CD4-positive, alpha-beta T cell treated with Interleukin-2 at 100 ng/mL for 4 hours (primary cell): ENCODE data around the gene FASN.

Experiments used
- DNase-seq: peaks from one replicate; pipeline ENCODE4 v3.0.0-alpha.2; 2020; ENCODE audit warnings: low spot score

FASN gene

DNA sequence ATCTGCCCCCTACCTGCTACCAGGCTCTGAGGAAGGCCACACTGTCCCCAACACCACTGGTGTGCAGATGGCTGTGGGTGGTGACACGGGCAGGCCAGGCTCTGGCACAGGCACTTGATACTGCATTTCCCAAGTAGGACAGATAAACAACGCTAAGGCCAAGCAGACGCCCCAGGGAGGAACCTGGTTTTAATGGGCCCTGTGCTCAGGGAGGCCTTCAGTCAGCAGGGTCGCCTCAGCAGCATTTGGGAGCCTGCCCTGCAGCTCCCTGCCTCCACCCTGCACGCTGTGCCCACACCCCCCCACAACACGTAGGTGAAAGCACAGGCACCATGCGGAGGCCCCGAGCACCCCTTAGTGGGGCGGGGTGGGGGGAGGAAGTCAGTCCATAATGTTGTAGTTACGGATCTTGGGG is 3.3 kb upstream of the FASN start:
- DNase-seq: no peak

DNA sequence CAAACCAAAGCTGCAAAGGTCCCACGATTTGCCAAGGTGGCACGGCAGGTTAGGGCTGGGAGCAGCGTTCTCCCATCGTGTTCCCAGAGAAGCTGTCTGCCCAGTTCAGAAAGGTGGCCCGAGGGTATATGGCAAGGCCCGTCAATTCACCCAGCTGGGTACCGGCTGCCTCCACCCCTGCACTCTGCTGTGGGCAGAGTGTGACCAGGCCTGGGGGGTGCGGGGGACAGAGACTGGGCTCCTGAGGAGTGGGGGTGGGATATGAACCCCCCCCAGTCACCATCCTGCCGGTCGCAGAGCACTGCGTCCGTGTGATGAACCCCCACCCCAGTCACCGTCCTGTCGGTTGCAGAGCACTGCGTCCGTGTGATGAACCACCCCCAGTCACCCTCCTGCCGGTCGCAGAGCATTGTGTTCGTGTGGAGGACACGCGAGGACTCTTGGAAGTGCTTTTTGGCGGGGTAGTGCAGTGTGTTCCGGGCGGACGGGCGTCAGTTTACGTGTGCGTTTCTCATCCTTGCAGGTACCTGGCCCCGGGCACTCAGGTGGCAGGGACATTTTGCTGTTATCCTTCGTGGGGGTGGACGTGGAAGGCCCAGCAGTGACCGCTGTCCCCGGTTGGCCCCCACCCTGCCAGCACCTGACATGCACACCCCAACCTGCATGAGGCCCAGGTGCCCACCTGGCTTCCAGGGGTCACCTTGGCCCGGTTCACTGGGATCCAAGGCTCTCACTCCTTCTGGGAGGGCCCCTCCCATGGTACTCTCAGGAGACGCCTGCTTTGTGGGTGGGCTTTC is 2.7 kb upstream of the FASN start:
- DNase-seq: no peak

DNA sequence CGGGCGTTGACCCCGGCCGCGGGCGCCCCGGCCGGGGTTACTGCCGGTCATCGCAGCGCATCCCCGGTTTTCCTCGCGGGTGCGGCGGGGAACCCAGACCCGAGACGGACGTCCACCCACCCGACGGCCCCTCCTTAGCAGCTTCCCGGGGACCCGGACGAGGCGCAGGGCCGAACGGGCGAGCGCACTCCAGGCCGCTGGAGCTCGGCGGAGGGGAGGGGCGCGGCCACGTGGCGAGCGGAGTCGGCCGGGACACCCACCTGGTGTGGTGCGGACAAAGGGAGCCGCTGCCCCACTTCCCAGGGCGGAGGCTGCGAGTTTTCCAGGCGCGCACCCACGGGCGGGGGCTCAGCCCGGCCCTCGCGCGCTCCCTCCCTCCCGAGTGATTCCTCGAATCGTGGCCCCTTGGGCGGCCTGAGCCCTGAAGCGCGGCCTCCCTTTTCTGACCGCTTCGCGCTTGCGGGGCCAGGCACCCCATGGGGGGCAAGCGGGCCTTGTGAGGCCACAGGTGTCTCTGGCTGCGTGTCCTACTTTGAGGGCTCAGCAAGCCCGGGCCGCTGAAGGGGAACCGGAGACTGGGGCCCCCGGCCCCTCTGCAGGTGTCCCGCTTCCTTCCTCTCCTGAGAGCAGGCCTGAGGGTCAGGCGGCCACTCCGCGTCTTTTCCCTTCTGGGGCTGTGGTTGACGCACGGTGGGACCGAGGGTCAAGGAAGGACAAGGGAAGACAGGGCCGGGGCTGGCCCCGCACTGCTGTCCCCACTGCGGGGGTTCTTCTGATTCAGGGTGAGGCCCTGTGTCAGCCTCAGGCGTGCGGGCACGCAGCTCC is 1.1 kb upstream of the FASN start:
- DNase-seq: no peak

- DNase-seq: no peak
Observed at GRCh38 chr17:82097919-82098168, 192 bp downstream of the FASN start.

DNA sequence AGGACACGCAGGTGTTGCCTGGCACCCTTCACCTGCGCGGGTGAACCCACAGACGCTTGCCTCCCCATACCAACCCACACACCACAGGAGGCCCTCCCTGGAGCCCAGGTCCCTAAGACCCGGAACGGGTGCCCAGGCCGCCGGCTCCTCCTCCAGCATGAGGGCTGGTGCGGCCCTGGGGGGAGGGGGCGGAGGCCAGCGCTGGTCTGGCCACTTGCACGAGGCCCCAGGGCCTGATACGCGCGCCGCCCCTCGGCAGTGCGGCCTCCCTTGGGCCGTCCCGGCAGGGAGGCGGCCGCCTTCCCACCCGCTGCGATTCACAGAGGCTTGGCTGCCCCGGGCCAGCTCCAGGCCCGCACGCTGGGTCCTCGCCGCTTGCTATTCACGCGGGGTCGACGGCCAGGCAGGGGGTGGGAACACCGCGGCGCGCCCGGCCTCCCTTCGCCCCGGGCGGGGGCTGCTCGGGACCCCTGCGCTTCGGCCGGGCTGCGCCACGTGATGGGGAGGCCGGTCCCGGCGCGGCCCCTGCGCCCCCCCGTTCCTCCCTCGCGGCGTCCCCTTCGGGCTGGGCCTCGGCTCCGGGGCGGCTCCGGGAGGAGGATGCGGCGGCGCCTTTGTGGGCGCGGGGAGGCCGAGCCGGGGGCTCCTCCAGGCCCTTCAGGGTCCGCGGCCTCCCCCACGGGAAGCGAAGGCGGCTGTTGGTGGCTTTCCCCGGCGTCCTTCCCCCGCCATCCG is 685 bp downstream of the FASN start:
- DNase-seq: peak; percentile 7

DNA sequence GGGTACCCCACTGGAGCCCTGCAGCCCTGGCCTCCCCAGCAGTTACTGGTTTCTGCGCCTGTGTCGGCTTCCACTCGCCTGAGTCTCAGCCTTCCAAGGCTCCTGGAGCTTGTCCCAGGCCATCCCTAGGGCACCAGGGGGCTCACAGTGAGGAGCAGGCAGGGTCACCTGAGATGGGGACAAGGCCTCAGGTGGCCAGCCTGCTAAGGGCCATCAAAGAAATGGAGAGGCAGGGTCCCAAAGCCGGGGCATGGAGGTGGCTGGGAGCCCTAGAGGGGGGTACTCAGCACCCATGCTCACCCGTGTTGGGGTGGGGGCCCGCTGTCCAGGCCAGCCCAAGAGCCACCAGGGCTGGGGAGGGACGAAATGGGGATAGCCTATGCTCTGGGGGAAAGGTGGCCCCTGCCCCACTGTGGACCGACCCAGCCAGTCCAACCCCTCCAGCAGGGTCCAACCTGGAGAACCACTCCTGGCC is 1.3 kb downstream of the FASN start:
- no peak for DNase-seq

DNA sequence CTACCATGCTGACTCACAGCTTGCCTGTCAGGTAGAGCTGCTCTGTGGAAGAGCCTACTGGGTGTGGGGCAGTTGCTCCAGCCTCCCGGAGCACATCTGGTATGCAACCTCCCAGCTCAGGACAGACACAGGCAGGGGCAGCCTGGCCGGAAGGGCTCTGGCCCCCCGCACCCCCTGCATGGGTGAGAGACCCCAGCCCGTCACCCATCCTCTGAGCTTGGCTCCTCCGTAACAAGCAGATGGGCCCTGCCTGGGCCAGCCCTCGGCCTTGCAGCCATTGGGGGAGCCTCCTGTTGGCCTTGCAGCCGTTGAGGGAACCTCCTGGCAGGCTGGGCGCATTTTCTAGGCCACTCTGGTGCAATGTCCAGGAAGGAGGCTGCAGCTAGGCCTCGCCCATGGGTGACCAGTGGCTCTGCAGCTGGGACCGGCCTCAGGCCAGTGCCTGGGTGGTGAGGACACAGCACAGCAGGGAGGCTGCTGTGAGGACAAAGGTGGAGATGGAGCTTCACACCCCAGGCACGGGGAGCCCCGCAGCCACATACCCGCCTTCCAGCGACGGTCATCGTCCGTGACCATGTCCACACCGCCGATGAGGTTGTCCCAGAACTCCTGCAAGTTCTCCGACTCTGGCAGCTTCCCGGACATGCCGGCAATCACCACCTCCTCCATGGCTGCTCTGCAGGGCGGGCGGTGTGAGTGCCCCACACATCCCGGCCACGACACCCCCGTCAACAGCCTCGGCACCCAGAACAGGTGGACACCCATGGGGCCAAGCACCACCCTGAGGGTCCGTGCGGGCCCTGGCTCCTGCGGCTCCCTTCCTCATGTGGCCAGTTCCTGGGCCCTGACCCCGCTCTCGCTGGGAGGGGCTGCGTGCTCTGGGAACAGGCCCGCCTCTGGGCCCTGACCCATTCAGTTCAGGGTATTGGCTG is 2.0 kb downstream of the FASN start:
- no peak for DNase-seq

- no peak for DNase-seq
Observed at GRCh38 chr17:82094931-82095776, 2.9 kb downstream of the FASN start.

- DNase-seq: no peak
Observed at GRCh38 chr17:82092995-82093751, 4.9 kb downstream of the FASN start.

- no peak for DNase-seq
Observed at GRCh38 chr17:82092628-82092994, 5.4 kb downstream of the FASN start.

DNA sequence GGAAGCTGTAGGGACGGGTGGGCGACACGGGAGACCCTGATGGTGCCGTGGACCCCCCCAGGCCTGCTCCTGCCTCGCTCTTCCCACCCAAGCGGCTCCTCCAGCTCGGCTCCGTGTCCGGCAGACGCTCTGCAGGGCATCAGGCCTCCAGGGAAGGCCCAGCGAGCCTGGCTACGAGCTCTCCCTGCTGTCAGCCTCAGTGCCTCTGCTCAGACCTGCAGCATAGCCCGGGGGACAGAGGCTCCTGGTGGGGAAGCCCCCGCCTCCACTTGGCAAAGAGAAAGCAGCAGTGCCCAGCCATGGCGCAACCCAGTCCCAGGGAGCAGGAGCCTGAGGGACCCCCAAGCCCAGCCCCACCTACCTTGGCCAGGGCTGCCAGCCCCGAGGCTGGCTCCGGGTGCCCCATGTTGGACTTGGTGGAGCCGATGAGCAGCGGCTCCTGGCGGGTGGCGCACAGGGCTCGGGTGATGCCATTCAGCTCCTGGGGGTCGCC is 5.9 kb downstream of the FASN start:
- no peak for DNase-seq

DNA sequence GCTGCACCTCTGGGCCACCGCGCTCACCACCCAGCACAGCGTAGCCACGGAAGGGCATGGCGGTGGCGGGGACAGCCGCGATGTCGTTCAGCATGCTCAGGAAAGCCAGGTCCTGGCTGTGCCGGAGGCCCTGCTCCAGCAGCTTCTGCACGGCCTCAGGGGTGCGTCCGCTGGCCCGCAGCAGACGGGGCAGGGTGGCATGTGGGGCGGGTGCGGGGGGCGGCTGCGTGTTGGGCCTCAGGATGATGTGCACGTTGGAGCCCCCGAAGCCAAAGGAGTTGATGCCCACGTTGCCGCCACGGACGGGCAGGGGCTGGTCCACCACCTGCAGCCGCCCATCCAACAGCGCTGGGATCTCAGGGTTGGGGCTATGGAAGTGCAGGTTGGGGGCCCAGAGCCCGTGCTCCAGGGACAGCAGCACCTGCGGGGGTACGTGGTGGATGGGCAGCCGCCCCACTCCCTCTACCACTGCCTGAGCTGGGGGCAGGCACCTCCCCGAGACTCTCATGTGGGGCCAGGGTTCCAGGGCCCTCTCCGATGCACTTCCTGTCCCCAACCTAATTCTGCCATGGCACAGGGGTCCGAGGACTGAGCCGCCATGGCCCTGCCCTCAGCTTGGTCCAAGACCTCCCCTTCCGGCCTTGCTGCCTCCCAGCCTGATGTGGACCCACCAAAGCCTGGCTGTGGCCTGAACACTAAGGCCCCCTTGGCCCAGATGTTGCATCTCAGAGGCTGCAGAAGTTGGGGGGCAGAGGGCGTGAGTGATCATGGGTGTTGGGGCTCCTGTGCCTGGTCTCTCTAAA is 6.6 kb downstream of the FASN start:
- DNase-seq: no peak

DNA sequence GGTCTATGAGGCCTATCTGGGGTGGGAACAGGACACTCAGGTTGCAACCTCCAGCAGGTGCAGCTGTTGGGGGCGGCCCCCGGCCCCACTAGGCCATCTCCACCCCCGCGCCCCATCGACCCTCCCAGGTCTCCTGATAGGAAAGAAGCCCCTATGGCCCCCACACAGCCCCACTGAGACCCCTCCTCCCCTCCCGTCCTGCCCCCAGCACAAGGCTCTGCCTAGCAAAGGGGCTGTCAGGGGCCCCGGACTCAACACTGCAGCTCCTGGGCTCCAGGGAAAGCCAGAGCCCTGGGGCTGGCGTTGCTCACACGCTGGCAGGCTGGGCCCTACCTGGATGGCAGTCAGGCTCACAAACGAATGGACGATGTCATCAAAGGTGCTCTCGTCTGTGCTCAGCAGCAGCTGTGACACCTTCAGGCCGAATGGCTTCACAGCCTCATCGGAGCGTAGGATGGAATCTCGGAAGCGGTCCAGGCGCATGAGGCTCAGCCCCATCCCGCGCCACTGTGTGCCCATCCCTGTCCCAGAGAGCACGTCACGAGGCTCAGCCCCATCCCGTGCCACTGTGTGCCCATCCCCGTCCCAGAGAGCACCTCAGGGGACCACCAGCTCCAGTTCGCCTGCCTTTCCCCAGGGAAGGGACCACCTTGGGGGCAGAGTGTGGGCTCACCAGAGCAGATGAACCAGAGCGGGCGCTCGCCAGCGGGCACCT is 7.3 kb downstream of the FASN start:
- DNase-seq: no peak

GRCh38 chr17:82089723-82090548 is 8.1 kb downstream of the FASN start:
- DNase-seq: no peak

DNA sequence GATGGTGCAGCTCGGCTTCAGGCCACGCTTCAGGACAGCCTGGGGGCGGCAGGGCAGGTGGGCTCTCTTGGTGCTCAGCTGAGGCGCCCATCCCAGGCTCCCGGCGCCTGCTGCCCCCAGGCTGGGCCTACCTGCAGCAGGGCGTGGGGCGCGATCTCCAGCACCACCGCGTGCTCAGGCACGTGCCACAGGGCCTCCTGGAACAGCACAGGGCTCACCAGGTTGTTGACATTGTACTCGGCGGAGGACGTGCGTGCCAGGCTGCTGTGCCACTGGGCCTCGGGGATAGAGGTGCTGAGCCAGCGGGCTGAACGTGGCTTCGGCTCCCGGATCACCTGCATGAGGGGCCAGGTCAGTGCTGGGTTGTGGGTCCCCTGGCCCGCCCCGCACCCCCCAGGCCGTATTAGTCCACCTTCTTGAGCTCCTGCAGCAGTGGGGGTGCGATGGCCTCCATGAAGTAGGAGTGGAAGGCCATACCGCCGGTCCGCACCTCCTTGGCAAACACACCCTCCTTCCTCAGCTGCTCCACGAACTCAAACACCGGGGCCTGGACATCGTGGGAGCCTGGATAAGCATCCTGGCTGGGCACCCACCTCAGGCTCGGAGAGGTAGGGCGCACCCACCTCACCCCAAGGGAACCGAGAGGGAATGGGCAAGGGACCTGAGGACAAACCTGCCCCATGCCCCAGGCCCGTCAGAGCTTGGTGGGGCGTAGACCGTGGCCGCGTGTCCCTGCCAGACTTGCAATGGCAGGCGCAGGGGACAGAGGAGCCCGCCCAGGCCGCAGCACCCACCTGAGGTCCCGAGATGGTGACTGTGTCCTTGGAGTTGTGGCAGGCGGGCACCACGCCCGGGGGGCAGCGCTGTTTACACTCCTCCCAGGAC is 9.0 kb downstream of the FASN start:
- no peak for DNase-seq
